ENCODE measurements around the gene THBS4.
"Not testable (repeated sequence)": the region's sequence is repeated elsewhere in the genome, so short reads cannot be mapped to it uniquely, and the experiment has no call there.

Gene THBS4

GRCh38 chr5:80091792-80092192 lies 56.6 kb downstream of the THBS4 start:
- DNase-seq (ENCODE audit: extremely low read depth, low read depth), result not testable (repeated sequence)
- TF ChIP-seq CTCF (IDR thresholded peaks at IDR 0.05; ENCODE audit: low read depth, low read length), result peak; percentile 53

GRCh38 chr5:80092486-80093107 lies 57.4 kb downstream of the THBS4 start:
- no peak for DNase-seq (ENCODE audit: extremely low read depth, low read depth)
- no peak for TF ChIP-seq CTCF (IDR thresholded peaks at IDR 0.05; ENCODE audit: low read depth, low read length)

- no peak for DNase-seq (ENCODE audit: extremely low read depth, low read depth)
- no peak for TF ChIP-seq CTCF (IDR thresholded peaks at IDR 0.05; ENCODE audit: low read depth, low read length)
Measured at GRCh38 chr5:80093796-80094195, 58.6 kb downstream of the THBS4 start.

- TF ChIP-seq CTCF (IDR thresholded peaks at IDR 0.05; ENCODE audit: low read depth, low read length), result no peak
- DNase-seq (ENCODE audit: extremely low read depth, low read depth), result no peak
Measured at GRCh38 chr5:80094236-80094738, 59.1 kb downstream of the THBS4 start.

DNA sequence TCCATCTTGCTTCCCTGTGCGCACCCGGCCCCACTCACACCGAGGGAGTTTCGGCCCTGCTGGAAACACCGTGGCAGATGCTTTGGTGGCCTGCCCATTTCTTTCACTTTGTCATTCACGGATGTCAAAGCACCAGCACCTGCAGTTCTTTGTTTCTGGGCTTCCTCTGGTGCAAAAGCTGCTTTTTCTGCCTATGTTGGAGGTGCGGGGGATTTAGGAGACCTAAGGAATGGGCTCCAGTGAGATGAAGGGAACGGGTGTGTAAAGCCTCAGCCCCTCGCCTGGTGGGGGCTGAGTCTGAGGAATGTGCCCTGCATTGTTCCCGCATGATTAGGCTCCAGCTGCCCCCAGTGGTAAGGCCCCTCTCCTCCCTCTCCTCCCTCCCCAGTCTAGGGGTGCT lies 62.3 kb downstream of the THBS4 start:
- DNase-seq (ENCODE audit: extremely low read depth, low read depth), result no peak
- no peak for TF ChIP-seq CTCF (IDR thresholded peaks at IDR 0.05; ENCODE audit: low read depth, low read length)

DNA sequence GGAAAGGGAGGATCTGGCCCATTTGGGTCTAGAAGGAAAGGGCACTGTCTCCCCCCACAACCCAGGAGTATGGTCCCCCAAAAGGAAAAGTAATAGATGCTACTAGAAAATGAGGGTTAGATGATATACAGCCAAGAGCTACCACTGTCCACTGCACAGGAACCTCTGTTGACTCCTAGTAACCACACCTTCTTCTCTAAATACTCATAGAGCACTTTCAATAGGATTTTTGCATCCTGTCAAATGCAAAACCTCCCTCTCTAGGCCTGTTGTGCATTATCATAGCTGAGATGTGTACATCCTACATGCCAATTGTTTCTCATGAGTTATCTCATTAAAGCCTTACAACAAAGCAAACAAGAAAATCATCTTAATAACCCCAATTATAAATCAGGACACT lies 66.8 kb downstream of the THBS4 start:
- no peak for TF ChIP-seq CTCF (IDR thresholded peaks at IDR 0.05; ENCODE audit: low read depth, low read length)
- no peak for DNase-seq (ENCODE audit: extremely low read depth, low read depth)

DNA sequence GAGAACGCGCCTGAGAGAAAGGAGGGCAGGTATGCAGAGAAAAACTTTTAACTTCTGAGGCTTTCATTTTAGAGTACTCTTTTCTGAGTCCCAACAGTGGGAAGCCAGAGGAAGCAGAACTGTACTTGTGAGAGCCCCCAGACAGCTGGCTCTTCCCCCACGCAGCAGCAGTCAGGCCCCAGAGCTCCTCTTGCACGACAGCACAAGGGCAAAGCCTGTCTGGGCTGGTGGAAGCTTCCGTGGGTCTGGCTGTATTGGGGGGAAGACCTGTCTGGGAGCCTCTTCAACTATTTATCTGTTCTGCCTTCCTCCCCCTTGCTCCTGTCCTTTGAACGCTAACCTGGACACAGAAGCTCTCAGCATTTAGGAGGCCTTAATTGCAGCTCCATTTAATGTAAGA lies 68.2 kb downstream of the THBS4 start:
- DNase-seq (ENCODE audit: extremely low read depth, low read depth), result no peak
- TF ChIP-seq CTCF (IDR thresholded peaks at IDR 0.05; ENCODE audit: low read depth, low read length), result no peak

Measured in AG09319 (cell line).